Activated naive CD8-positive, alpha-beta T cell (primary cell): ENCODE measurements around the gene WDSUB1.

Experiments
- H3K27ac Mint-ChIP-seq: one replicate; pipeline ENCODE4 v1.8.0; 2021; ENCODE audit warnings: mixed read lengths
- H3K27me3 Mint-ChIP-seq: one replicate; pipeline ENCODE4 v1.8.0; 2021; ENCODE audit warnings: mixed read lengths
- H3K36me3 Mint-ChIP-seq: one replicate; pipeline ENCODE4 v1.8.0; 2021; ENCODE audit warnings: mixed read lengths
- H3K4me1 Mint-ChIP-seq: one replicate; pipeline ENCODE4 v1.8.0; 2021; ENCODE audit warnings: low read depth, mixed read lengths
- H3K4me3 Mint-ChIP-seq: one replicate; pipeline ENCODE4 v1.8.0; 2021; ENCODE audit warnings: mild to moderate bottlenecking, mixed read lengths
- H3K9me3 Mint-ChIP-seq: one replicate; pipeline ENCODE4 v1.8.0; 2021; ENCODE audit warnings: low read depth, mixed read lengths

Gene WDSUB1, protein sequence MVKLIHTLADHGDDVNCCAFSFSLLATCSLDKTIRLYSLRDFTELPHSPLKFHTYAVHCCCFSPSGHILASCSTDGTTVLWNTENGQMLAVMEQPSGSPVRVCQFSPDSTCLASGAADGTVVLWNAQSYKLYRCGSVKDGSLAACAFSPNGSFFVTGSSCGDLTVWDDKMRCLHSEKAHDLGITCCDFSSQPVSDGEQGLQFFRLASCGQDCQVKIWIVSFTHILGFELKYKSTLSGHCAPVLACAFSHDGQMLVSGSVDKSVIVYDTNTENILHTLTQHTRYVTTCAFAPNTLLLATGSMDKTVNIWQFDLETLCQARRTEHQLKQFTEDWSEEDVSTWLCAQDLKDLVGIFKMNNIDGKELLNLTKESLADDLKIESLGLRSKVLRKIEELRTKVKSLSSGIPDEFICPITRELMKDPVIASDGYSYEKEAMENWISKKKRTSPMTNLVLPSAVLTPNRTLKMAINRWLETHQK

DNA sequence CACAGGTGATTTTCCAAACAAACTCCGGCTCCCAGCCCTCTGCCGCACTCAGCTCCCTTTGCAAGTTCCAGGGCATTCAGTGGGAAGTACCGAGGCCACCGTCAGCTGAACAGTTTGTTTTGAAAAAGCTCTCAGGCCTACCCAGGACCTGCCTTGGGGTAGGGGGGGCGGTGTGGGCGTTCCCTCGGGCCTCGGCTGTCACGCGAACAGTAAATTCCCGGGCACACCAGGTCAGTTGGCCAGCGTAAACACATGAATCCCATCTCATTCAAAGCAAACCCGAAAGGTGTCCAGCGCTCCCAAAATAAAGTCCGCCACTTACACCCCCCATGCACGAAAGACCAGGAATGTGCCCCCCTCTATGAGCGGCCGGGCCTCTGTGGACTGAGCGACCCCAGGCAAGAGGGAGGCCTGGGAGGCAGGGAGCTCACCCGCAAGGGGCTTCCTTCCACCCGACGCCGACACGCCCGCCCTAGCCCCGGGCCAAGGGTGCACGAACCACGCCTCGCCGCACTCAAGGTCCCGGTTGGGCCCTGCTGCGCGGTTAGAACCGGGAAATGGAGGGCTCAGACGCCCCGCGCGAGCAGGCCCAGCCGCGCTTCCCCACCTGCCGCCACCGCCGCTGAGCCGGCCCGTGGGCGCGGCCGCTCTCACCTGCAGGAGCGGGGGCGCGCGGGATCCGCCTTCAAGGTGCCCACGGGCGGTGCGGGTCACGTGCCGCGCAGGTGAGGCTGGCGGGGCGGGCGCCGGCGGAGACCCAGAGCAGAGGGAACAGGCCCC is at the start of gene WDSUB1:
Gene WDSUB1, minus strand, starts transcription at position 775 of the 780 bp plus-strand sequence. CDS start 3,634 bp downstream, outside the sequence.
- H3K4me1 Mint-ChIP-seq, result peaks cover 34% of the 10 kb centered on the region
- H3K27me3 Mint-ChIP-seq, result no peaks in the 10 kb centered on the region
- H3K4me3 Mint-ChIP-seq, result peak within 1 kb of the TSS; percentile 90
- peak within 1 kb of the TSS; percentile 68 for H3K27ac Mint-ChIP-seq
- no peaks in the 10 kb centered on the region for H3K9me3 Mint-ChIP-seq
- peaks cover 2% of the 10 kb centered on the region for H3K36me3 Mint-ChIP-seq

DNA sequence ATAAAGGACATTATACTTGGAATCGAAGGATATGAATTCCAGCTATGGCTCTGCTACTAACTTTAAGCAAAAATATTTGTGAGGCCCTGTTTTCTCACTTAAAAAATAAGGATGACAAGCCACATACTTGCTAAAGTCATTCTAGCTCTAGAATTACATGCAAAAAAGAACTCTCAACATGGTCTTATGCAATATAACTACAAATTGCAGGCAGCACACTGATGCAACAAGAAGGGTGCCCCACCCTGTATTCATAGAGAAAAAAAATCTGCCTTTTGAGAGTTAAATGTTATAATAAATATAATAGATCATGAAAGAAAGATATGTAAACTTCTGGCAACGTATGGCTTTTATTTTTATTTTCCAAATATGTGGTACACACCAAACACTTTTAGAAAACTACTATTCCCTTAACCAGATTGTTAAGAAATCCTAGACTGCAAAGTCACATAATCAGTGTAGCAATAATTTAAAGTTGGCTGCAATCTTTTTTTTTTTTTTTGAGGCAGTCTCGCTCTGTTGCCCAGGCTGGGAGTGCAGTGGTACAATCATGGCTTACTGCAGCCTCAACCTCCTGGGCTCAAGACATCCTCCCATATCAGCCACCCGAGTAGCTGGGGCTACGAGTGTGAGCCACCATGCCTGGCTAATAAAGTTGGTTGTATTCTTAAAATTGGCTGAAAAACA is 40.2 kb upstream of the WDSUB1 start:
- H3K27me3 Mint-ChIP-seq, result no peaks in the 10 kb centered on the region
- H3K27ac Mint-ChIP-seq, result no peak overlapping the region
- no peak overlapping the region for H3K4me3 Mint-ChIP-seq
- H3K9me3 Mint-ChIP-seq, result no peaks in the 10 kb centered on the region
- H3K36me3 Mint-ChIP-seq, result peaks cover 18% of the 10 kb centered on the region
- H3K4me1 Mint-ChIP-seq, result no peaks in the 10 kb centered on the region

DNA sequence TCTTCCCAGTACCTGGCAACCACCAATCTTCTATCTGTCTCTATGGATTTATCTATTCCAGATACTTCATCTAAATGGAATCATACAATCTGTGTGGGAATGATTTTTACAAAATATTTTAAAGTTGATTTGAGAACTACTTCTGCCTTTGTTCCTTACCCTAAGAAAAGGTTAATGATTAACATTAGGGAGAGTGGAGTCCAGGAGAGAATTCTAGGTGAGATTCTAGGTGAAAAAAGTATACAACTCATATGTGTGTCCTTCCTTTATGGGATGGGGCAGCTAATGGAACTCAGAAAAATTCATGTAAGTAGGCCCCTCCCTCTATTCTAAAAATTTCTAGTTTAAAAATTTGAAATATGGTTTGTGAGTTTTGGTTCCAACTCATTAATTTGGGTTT is 35.9 kb upstream of the WDSUB1 start:
- no peak overlapping the region for H3K27ac Mint-ChIP-seq
- H3K4me3 Mint-ChIP-seq, result no peak overlapping the region
- no peaks in the 10 kb centered on the region for H3K4me1 Mint-ChIP-seq
- H3K27me3 Mint-ChIP-seq, result no peaks in the 10 kb centered on the region
- H3K9me3 Mint-ChIP-seq, result no peaks in the 10 kb centered on the region
- H3K36me3 Mint-ChIP-seq, result peaks cover 13% of the 10 kb centered on the region

- H3K27me3 Mint-ChIP-seq, result no peaks in the 10 kb centered on the region
- H3K36me3 Mint-ChIP-seq, result peaks cover 13% of the 10 kb centered on the region
- no peaks in the 10 kb centered on the region for H3K9me3 Mint-ChIP-seq
- no peaks in the 10 kb centered on the region for H3K4me1 Mint-ChIP-seq
- H3K27ac Mint-ChIP-seq, result no peak overlapping the region
- no peak overlapping the region for H3K4me3 Mint-ChIP-seq
These were observed 31.0 kb upstream of the WDSUB1 start for GRCh38 chr2:159317392-159318088.

DNA sequence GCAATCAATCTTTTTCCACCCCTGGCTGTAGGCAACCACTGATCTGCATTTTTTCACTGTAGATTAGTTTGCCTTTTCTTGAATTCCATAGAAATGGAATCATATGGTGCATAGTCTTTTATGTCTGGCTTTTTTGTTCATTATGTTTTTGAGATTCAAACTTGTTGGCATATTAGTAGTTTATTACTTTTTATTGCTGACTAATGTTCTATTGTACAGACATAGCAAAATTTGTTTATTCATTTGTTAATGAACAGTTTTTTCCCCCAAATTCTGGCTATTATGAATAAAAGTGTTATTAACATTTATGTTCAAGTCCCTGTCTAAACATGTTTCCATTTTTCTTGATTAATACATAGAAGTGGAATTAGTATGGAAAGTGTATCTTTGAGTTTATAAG is 21.4 kb upstream of the WDSUB1 start:
- H3K27ac Mint-ChIP-seq, result no peak overlapping the region
- peaks cover 3% of the 10 kb centered on the region for H3K27me3 Mint-ChIP-seq
- H3K36me3 Mint-ChIP-seq, result peaks cover 2% of the 10 kb centered on the region
- H3K4me1 Mint-ChIP-seq, result no peaks in the 10 kb centered on the region
- peaks cover 4% of the 10 kb centered on the region for H3K9me3 Mint-ChIP-seq
- H3K4me3 Mint-ChIP-seq, result no peak overlapping the region

DNA sequence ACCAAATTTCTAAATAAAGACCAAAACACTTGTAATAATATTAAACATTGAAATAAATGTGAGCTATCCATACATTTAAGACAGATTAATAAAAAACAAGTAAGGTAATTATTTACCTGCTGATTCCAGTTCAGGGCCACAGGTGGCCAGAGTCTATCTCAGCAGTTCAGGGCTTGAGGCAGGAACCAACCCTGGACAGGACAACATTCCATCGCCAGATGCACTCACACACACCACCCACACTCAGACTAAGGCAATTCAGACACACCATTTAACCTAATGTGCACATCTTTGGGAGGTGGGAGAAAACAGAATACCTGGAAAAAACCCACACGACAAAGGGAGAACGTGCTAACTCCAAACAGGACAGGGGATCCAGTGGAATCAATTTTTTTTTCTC is 14.1 kb upstream of the WDSUB1 start:
- Mint-ChIP-seq H3K27ac (no peak overlapping the region), H3K36me3 (peaks cover 6% of the 10 kb centered on the region), H3K9me3 (peaks cover 4% of the 10 kb centered on the region), H3K4me1 (no peaks in the 10 kb centered on the region), H3K27me3 (peaks cover 2% of the 10 kb centered on the region), H3K4me3 (no peak overlapping the region)

- Mint-ChIP-seq H3K27ac (no peak overlapping the region), H3K4me1 (no peaks in the 10 kb centered on the region), H3K27me3 (peaks cover 2% of the 10 kb centered on the region), H3K36me3 (peaks cover 6% of the 10 kb centered on the region), H3K4me3 (no peak overlapping the region), H3K9me3 (no peaks in the 10 kb centered on the region)
These were observed 12.5 kb upstream of the WDSUB1 start for GRCh38 chr2:159298967-159299366.

DNA sequence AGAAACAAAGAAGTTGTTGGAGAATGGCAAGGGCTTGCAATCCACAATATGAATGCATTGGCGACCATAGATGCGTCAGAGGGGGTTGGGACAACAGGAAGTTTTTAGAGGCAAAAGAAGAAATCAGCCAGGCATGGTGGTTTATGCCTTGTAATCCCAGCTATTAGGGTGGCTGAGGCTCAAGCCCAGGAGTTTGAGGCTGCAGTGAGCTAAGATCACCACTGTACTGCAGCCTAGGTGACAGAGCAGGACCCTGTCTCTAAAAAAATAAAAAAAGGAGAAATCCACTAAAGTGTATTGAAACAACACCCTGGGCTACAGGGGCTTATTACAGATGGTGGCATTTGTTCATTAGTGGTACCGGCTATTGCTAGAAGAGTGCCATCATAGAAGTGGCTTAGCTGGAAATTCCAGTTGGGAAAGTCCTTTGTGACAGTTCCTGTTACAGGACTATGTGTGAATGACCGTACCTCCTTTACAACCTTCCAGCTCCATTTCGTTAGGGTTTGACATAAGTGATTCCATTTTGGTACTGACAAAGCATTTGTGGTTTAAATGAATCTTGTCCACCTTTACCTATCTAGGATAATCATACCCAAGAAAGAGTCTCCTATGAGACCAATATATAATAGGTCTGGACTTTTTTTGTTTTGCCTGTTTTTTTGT is 10.7 kb upstream of the WDSUB1 start:
- Mint-ChIP-seq H3K4me1 (no peaks in the 10 kb centered on the region), H3K36me3 (peaks cover 6% of the 10 kb centered on the region)

DNA sequence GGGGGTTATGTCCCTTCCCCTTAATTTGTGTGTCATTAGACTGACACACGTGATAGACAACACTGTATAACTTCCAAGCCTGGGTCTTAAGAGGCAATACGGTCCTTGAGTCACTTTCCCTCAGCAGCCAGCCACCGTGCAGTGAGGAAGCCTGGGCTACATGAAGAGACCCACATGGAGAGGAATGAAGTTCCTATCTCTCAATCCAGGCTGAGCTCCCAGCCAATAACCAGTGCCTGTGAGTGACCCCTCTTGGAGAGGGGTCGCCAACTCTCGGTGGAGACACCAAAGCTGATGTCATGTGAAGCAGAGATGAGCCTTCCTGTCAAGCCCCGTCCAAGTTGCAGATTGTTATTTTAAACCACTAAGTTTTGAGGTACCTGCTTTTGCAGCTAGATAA is 5.7 kb upstream of the WDSUB1 start:
- Mint-ChIP-seq H3K27ac (no peak overlapping the region), H3K27me3 (no peaks in the 10 kb centered on the region), H3K4me3 (no peak overlapping the region), H3K4me1 (peaks cover 13% of the 10 kb centered on the region), H3K9me3 (no peaks in the 10 kb centered on the region), H3K36me3 (no peaks in the 10 kb centered on the region)

More for the DNA sequence above, 10.7 kb upstream of the WDSUB1 start:
- Mint-ChIP-seq H3K27me3 (peaks cover 2% of the 10 kb centered on the region), H3K27ac (no peak overlapping the region), H3K4me3 (no peak overlapping the region), H3K9me3 (no peaks in the 10 kb centered on the region)

- peak overlapping the region; percentile 4 for H3K27ac Mint-ChIP-seq
- H3K27me3 Mint-ChIP-seq, result no peaks in the 10 kb centered on the region
- no peaks in the 10 kb centered on the region for H3K36me3 Mint-ChIP-seq
- no peak overlapping the region for H3K4me3 Mint-ChIP-seq
- no peaks in the 10 kb centered on the region for H3K9me3 Mint-ChIP-seq
- peaks cover 24% of the 10 kb centered on the region for H3K4me1 Mint-ChIP-seq
These were observed 3.9 kb upstream of the WDSUB1 start for GRCh38 chr2:159290289-159290907.

- H3K27me3 Mint-ChIP-seq, result no peaks in the 10 kb centered on the region
- H3K9me3 Mint-ChIP-seq, result no peaks in the 10 kb centered on the region
- peaks cover 34% of the 10 kb centered on the region for H3K4me1 Mint-ChIP-seq
- H3K27ac Mint-ChIP-seq, result no peak overlapping the region
- peak overlapping the region; percentile 90 for H3K4me3 Mint-ChIP-seq
- H3K36me3 Mint-ChIP-seq, result peaks cover 1% of the 10 kb centered on the region
These were observed 1.2 kb upstream of the WDSUB1 start for GRCh38 chr2:159287733-159288132.

DNA sequence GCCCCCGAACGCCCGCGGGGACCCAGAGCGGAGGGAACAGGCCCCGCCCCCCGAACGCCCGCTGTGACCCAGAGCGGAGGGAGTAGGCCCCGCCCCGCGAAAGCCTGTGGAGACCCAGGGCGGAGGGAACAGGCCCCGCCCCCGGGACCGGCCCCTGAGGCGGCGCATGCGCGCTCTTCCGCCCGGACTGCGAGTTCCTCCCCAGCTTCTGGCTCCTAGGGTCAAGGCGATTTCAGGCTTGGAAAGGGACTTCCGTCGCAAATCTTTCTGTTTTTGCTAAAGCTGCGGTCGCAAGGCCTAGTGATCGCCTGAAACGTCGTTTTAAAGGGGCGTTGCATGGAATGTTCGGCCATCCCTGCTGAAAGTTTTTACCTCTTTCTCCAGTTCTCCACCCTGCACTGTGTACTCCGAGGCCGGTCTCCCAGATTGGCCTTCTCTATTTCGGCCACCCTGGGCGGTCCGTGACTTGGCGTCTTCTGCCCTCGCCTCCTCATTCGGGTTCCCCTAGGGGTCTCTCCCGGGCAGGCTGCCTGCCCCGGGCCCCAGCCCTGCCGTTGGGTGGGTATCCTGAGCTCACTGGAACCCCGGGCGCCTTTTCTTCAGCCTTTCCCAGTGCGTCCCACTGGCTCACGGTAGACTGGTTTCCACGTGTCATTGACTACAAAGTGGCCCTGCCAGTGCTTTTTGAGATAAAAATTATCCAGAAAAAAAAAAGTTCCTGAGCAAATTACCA is 372 bp upstream of the WDSUB1 start:
- H3K4me3 Mint-ChIP-seq, result peak overlapping the region; percentile 90

GRCh38 chr2:159285433-159285832 is 1.1 kb downstream of the WDSUB1 start:
- no peaks in the 10 kb centered on the region for H3K27me3 Mint-ChIP-seq
- H3K9me3 Mint-ChIP-seq, result no peaks in the 10 kb centered on the region
- peaks cover 29% of the 10 kb centered on the region for H3K4me1 Mint-ChIP-seq
- peak overlapping the region; percentile 84 for H3K4me3 Mint-ChIP-seq
- peak overlapping the region; percentile 28 for H3K27ac Mint-ChIP-seq
- H3K36me3 Mint-ChIP-seq, result peaks cover 2% of the 10 kb centered on the region

More for the DNA sequence above, 372 bp upstream of the WDSUB1 start:
- Mint-ChIP-seq H3K27ac (peak overlapping the region; percentile 68), H3K27me3 (no peaks in the 10 kb centered on the region), H3K4me1 (peaks cover 34% of the 10 kb centered on the region), H3K9me3 (no peaks in the 10 kb centered on the region), H3K36me3 (peaks cover 2% of the 10 kb centered on the region)
